Measurements from ENCODE around the gene ZNF500. TPM values are rescaled to one million over a fixed set of nuclear protein-coding genes. Genes with fewer than 3 reads are reported as not detected.

The ZNF500 gene
- total and polyA plus RNA-seq, 7 donors: 4.2 to 14.4 (median 11.4) TPM

- Histone ChIP-seq H3K36me3 (peaks cover 4 to 38% (median 25%) of the 10 kb centered on the region in 4 donors), H3K27me3 (no peaks in the 10 kb centered on the region), H3K4me1 (peaks cover 0 to 41% (median 35%) of the 10 kb centered on the region in 4 donors), H3K9me3 (no peaks in the 10 kb centered on the region), H3K4me3 (no peak overlapping the region), H3K27ac (peak overlapping the region; percentile 86 to 92 (median 88))
- 85 to 88% methylated on average over 26 of the region's 26 CpGs for WGBS, 2 donors
- TF ChIP-seq POLR2A (IDR thresholded peaks at IDR 0.05) (no peak), EP300 (IDR thresholded peaks at IDR 0.05) (no peak), POLR2AphosphoS5 (IDR thresholded peaks at IDR 0.05) (no peak), CTCF (IDR thresholded peaks at IDR 0.05) (no peak)
- DNase-seq: no peak
- intact Hi-C loops (cut with DNase I): loop anchor here (2.0 kb wide), 3 partner anchors 43 to 153 kb away; partner anchors contain the start of genes ANKS3, DNAAF8, GLYR1 and UBN1
Measured at GRCh38 chr16:4803898-4804762, 37.2 kb upstream of the ZNF500 start.

GRCh38 chr16:4803401-4803844 is 36.5 kb upstream of the ZNF500 start:
- peak overlapping the region in 3 of 4 donors; percentile 70 to 86 (median 79) for H3K4me3 ChIP-seq
- intact Hi-C loops (cut with DNase I): loop anchor here (2.0 kb wide), 3 partner anchors 43 to 153 kb away; partner anchors contain the start of genes ANKS3, DNAAF8, GLYR1 and UBN1
- WGBS, 2 donors: 49 to 57% methylated on average over 8 of the region's 8 CpGs
- H3K27me3 ChIP-seq: no peaks in the 10 kb centered on the region
- H3K4me1 ChIP-seq: peaks cover 0 to 41% (median 35%) of the 10 kb centered on the region in 4 donors
- peak overlapping the region; percentile 86 to 92 (median 88) for H3K27ac ChIP-seq
- DNase-seq: no peak
- peaks cover 4 to 38% (median 24%) of the 10 kb centered on the region in 4 donors for H3K36me3 ChIP-seq
- TF ChIP-seq POLR2A (IDR thresholded peaks at IDR 0.05) (no peak), POLR2AphosphoS5 (IDR thresholded peaks at IDR 0.05) (no peak), CTCF (IDR thresholded peaks at IDR 0.05) (no peak), EP300 (IDR thresholded peaks at IDR 0.05) (no peak)
- H3K9me3 ChIP-seq: no peaks in the 10 kb centered on the region

- H3K36me3 ChIP-seq: peaks cover 4 to 38% (median 20%) of the 10 kb centered on the region in 4 donors
Measured at GRCh38 chr16:4802659-4803287, 35.8 kb upstream of the ZNF500 start.

GRCh38 chr16:4801962-4802658 is 35.1 kb upstream of the ZNF500 start, which contains the start of gene ROGDI:
Gene ROGDI (minus strand): TSS chr16:4802633. CDS start chr16:4802571, 62 bp downstream.
- Histone ChIP-seq H3K9me3 (no peaks in the 10 kb centered on the region), H3K36me3 (peaks cover 0 to 38% (median 18%) of the 10 kb centered on the region in 4 donors), H3K27ac (peak within 1 kb of the TSS; percentile 86 to 92 (median 88)), H3K4me1 (peaks cover 0 to 41% (median 35%) of the 10 kb centered on the region in 4 donors), H3K4me3 (peak within 1 kb of the TSS; percentile 55 to 86 (median 74)), H3K27me3 (no peaks in the 10 kb centered on the region)
- peak; percentile 90 for DNase-seq
- TF ChIP-seq POLR2A (IDR thresholded peaks at IDR 0.05) (peak; percentile 27 to 61), CTCF (IDR thresholded peaks at IDR 0.05) (no peak), POLR2AphosphoS5 (IDR thresholded peaks at IDR 0.05) (peak in 3 of 4 donors; percentile 36 to 60 (median 56)), EP300 (IDR thresholded peaks at IDR 0.05) (no peak)
- WGBS, 2 donors: 0 to 1% methylated on average over 70 of the region's 70 CpGs
- intact Hi-C loops (cut with DNase I): loop anchor here (2.0 kb wide), 4 partner anchors 33 to 155 kb away; partner anchors contain the start of genes ANKS3, DNAAF8, GLYR1 and UBN1

More at GRCh38 chr16:4802659-4803287, 35.8 kb upstream of the ZNF500 start:
- intact Hi-C loops (cut with DNase I): loop anchor here (2.0 kb wide), 3 partner anchors 44 to 154 kb away; partner anchors contain the start of genes ANKS3, DNAAF8, GLYR1 and UBN1
- Histone ChIP-seq H3K27me3 (no peaks in the 10 kb centered on the region), H3K27ac (peak overlapping the region; percentile 86 to 92 (median 88)), H3K4me3 (peak overlapping the region; percentile 55 to 86 (median 74)), H3K9me3 (no peaks in the 10 kb centered on the region), H3K4me1 (peaks cover 0 to 41% (median 35%) of the 10 kb centered on the region in 4 donors)
- peak; percentile 96 for DNase-seq
- WGBS, 2 donors: 1% methylated on average over 59 of the region's 59 CpGs
- TF ChIP-seq POLR2A (IDR thresholded peaks at IDR 0.05) (no peak), POLR2AphosphoS5 (IDR thresholded peaks at IDR 0.05) (peak in 3 of 4 donors; percentile 63 to 75 (median 67))

Measured in sigmoid colon (tissue), 7 donors.